AG09319 (cell line): ENCODE measurements around the gene MGAT3.
"Not testable (repeated sequence)": the region's sequence is repeated elsewhere in the genome, so short reads cannot be mapped to it uniquely, and the experiment has no call there.

Experiments used
- DNase-seq: peaks from one replicate; pipeline ENCODE4 v3.0.0-alpha.2; 2010; ENCODE audit warnings: low read depth; ENCODE audit errors: extremely low read depth
- TF ChIP-seq, protein P1 (sequence below): IDR thresholded peaks from 2 replicates; pipeline ENCODE4 v1.5.1; 2011; ENCODE audit warnings: low read depth, mild to moderate bottlenecking, inconsistent platforms, low read length, moderate library complexity

MGAT3 gene

DNA sequence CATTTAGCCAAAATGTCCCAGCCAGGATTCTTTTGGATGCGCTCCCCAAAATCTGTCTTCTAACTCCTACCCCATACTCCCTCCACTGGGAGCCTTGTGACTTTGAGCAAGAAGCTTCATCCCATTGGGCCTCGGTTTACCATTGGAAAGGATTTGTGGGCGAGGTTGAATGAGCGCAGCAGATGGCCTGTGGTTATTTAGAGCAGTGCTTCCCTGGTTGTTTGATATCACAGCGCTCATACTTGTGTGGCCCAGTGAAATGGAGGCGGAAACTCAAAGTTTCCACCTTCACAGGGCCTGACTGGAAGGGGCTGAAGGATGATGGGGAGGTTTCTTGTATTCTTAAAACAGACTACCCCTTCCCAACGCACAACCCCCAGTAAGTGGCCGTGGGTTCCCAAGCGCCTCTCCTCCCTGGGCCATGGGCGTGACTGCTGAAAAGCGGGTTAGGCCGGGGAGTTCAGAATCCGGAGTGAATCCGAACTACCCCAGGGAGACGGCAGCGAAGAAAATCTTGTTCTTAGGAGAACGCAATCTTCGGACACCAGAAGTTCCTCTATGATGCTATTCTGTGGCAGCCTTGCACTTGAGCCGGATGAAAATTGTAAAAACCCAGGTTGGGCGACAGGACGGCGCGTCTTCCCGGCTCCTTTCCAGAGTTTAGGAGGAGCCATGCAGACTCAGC, 62.3 kb downstream of the MGAT3 start:
- TF ChIP-seq, protein P1, sequence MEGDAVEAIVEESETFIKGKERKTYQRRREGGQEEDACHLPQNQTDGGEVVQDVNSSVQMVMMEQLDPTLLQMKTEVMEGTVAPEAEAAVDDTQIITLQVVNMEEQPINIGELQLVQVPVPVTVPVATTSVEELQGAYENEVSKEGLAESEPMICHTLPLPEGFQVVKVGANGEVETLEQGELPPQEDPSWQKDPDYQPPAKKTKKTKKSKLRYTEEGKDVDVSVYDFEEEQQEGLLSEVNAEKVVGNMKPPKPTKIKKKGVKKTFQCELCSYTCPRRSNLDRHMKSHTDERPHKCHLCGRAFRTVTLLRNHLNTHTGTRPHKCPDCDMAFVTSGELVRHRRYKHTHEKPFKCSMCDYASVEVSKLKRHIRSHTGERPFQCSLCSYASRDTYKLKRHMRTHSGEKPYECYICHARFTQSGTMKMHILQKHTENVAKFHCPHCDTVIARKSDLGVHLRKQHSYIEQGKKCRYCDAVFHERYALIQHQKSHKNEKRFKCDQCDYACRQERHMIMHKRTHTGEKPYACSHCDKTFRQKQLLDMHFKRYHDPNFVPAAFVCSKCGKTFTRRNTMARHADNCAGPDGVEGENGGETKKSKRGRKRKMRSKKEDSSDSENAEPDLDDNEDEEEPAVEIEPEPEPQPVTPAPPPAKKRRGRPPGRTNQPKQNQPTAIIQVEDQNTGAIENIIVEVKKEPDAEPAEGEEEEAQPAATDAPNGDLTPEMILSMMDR: no peak
- no peak for DNase-seq

DNA sequence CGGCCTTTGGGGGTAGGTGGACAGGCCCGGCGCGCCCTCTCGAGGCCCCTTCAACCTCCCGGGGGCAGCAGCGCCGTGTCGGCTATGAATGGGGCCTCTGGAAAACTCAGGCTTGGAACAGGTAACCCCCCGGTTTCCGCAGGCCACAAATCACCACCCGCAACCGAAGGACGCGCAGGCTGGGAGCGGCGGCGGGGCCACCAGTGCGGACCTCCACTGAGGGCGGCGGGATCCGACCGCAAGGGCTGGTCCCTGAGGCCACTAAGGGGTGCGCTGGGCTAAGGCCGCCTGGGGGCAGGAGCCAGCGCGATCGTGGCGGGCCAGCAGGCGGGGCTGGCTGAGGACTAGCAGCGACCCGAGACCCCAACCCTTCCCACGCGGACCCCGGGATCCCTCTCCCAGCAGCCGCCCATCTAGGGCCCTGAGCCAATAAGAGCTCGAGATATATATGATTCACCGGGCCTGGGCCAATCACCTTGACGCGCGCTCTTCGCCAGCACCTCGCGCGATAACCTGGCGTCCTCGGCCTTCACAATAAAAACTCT, 62.9 kb downstream of the MGAT3 start:
- peak; percentile 99 for DNase-seq
- TF ChIP-seq, protein P1: peak; percentile 37

DNA sequence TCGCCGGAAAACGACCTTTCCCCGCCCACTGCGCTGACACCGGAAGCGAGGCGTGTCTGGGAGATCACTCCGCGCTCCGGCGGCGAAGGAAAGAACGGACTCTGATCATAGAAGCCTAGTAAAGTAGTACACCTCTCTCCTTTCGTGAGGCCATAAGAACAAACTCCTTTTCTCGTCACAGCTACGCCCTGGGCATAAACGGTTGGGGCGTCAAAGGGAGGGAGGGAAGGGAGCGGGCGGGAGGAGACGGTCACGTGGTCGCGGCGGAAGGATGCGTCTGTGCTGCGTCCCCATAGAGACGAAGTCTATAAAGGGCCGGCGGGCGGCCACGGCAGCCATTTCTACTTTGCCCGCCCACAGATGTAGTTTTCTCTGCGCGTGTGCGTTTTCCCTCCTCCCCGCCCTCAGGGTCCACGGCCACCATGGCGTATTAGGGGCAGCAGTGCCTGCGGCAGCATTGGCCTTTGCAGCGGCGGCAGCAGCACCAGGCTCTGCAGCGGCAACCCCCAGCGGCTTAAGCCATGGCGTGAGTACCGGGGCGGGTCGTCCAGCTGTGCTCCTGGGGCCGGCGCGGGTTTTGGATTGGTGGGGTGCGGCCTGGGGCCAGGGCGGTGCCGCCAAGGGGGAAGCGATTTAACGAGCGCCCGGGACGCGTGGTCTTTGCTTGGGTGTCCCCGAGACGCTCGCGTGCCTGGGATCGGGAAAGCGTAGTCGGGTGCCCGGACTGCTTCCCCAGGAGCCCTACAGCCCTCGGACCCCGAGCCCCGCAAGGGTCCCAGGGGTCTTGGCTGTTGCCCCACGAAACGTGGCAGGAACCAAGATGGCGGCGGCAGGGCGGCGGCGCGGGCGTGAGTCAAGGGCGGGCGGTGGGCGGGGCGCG, 63.7 kb downstream of the MGAT3 start, which contains the start of gene ATF4:
Gene ATF4, plus strand, starts transcription at position 337 of the 880 bp plus-strand sequence. CDS start 884 bp downstream, outside the sequence.
- TF ChIP-seq, protein P1: no peak
- no peak for DNase-seq

GRCh38 chr22:39521106-39521885, 64.5 kb downstream of the MGAT3 start:
- peak; percentile 53 for DNase-seq

DNA sequence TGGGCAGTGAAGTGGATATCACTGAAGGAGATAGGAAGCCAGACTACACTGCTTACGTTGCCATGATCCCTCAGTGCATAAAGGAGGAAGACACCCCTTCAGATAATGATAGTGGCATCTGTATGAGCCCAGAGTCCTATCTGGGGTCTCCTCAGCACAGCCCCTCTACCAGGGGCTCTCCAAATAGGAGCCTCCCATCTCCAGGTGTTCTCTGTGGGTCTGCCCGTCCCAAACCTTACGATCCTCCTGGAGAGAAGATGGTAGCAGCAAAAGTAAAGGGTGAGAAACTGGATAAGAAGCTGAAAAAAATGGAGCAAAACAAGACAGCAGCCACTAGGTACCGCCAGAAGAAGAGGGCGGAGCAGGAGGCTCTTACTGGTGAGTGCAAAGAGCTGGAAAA, 65.3 kb downstream of the MGAT3 start:
- DNase-seq: not testable (repeated sequence)

GRCh38 chr22:39522567-39523300, 65.9 kb downstream of the MGAT3 start:
- no peak for DNase-seq
- TF ChIP-seq, protein P1: no peak

DNA sequence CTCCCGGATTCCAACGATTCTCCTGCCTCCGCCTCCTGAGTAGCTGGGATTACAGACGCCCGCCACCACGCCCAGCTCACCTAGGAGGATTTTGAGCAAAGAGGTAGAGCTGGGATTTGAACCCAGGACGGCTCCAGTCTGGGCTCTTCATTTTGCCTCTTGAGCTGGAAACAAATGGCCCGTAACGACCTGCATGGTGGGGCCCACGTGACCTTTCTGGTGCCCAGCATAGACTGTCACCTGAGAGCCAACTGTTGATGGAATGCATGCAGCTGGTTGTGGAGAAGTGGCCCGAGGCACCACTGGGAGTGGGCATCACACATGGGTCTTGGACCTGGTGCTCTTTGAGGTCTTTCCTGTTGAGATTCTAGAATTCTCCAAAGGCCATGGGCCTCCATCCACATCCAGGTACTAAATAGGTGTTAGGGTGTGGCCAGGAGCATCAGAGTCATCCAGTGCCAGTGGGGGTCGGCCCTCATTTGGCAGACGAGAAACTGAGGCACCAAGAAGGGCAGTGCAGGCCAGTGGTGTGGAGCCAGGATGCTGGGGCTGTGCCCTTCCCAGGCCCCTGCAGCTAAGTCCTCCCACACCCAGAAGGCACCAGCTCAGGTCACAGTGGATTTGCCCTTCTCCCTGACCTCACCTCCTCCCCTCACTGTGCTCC, 67.4 kb downstream of the MGAT3 start:
- DNase-seq: no peak
- TF ChIP-seq, protein P1: no peak
